ENCODE data around the gene STBD1.

GRCh38 chr4:76256968-76257367 is 49.6 kb upstream of the STBD1 start:
- TF ChIP-seq CTCF (IDR thresholded peaks at IDR 0.05; ENCODE audit: low read depth, low read length, poor library complexity, severe bottlenecking) (no peak), EZH2phosphoT487 (IDR thresholded peaks at IDR 0.05; ENCODE audit: borderline replicate concordance, low read length) (no peak)

All from DOHH2 (cell line).